T-cell (primary cell): Measurements from ENCODE around the gene LATS1. TPM values are rescaled to one million over a fixed set of nuclear protein-coding genes. Genes with fewer than 3 reads are reported as not detected.

ENCODE experiments used
- ATAC-seq, 4 experiments: fragments of 200-7000 bp in 3 of 4; fragments of 150-1000 bp in 1 of 4; cut with Tn5 transposase; replicated peaks in 1 of 4; 1 replicate in 3 of 4; 2 replicates in 1 of 4; pipeline ENCODE4 v1.10.0; 2021; ENCODE audit warnings: moderate library complexity in 3 of 4, mild to moderate bottlenecking in 2 of 4, moderate number of reproducible peaks in 1 of 4
- CTCF ChIA-PET, 2 donors: fragments of 300-600 bp; sonication (Branson Sonifier 250); formaldehyde crosslinking; loops; one replicate each; lab custom pipeline; 2022; ENCODE audit warnings: antibody characterized with exemption in 2 of 2; lab: Charles Lee
- POLR2A ChIA-PET, 2 donors: fragments of 300-600 bp; sonication (Branson Sonifier 250); formaldehyde crosslinking; loops; one replicate each; lab custom pipeline; 2022; ENCODE audit warnings: antibody characterized with exemption in 2 of 2; lab: Charles Lee
- DNase-seq, 35 experiments: peaks; one replicate each; pipeline versions ENCODE4 v3.0.0 to v3.0.0-alpha.2; 2013 to 2023
- H3K27ac ChIP-seq: one replicate; pipeline ENCODE4 v1.5.1; 2013; ENCODE audit warnings: low read length
- H3K27me3 ChIP-seq, 2 experiments: replicated peaks in 1 of 2; 1 replicate in 1 of 2; 2 replicates in 1 of 2; pipeline versions ENCODE4 v1.6.1 to v1.7.0; 2013; ENCODE audit warnings: low read length in 1 of 2, mixed read lengths in 1 of 2; ENCODE audit not compliant: control insufficient read depth in 2 of 2, insufficient read depth in 2 of 2; ENCODE audit errors: extremely low read depth in 1 of 2
- H3K36me3 ChIP-seq, 2 donors: 1 replicate in 1 of 2; 2 replicates in 1 of 2; pipeline versions ENCODE4 v1.6.1 to v1.7.0; 2013; ENCODE audit warnings: low read length in 1 of 2; ENCODE audit not compliant: control insufficient read depth in 2 of 2, insufficient read depth in 1 of 2; ENCODE audit errors: extremely low read depth in 1 of 2
- H3K4me1 ChIP-seq, 2 experiments: 1 replicate in 1 of 2; 2 replicates in 1 of 2; pipeline versions ENCODE4 v1.6.1 to v1.7.0; 2013; ENCODE audit warnings: low read length in 2 of 2, mixed read lengths in 1 of 2; ENCODE audit not compliant: insufficient read depth in 2 of 2, control insufficient read depth in 1 of 2; ENCODE audit errors: extremely low read depth in 1 of 2
- H3K4me3 ChIP-seq, 2 donors: 1 replicate in 1 of 2; 2 replicates in 1 of 2; pipeline versions ENCODE4 v1.5.1 to v1.7.0; 2013; ENCODE audit warnings: mild to moderate bottlenecking in 2 of 2, low read length in 1 of 2, moderate library complexity in 1 of 2; ENCODE audit not compliant: control insufficient read depth in 1 of 2; ENCODE audit errors: extremely low read depth in 1 of 2
- H3K9me3 ChIP-seq: 2 replicates; pipeline ENCODE4 v1.7.0; 2013
- H3K27ac Mint-ChIP-seq, 2 donors: one replicate each; pipeline ENCODE4 v1.8.0; 2020 to 2021; ENCODE audit warnings: mild to moderate bottlenecking in 2 of 2, mixed read lengths in 2 of 2
- H3K27me3 Mint-ChIP-seq, 2 donors: one replicate each; pipeline ENCODE4 v1.8.0; 2021 to 2022; ENCODE audit warnings: mixed read lengths in 2 of 2
- H3K36me3 Mint-ChIP-seq: one replicate; pipeline ENCODE4 v1.8.0; 2021; ENCODE audit warnings: mixed read lengths
- H3K4me1 Mint-ChIP-seq, 3 donors: one replicate each; pipeline ENCODE4 v1.8.0; 2020 to 2022; ENCODE audit warnings: mixed read lengths in 3 of 3, mild to moderate bottlenecking in 1 of 3
- H3K4me3 Mint-ChIP-seq, 3 donors: one replicate each; pipeline ENCODE4 v1.8.0; 2020 to 2022; ENCODE audit warnings: mild to moderate bottlenecking in 3 of 3, mixed read lengths in 3 of 3, moderate library complexity in 3 of 3
- H3K9me3 Mint-ChIP-seq, 3 donors: one replicate each; pipeline ENCODE4 v1.8.0; 2020 to 2022; ENCODE audit warnings: mixed read lengths in 3 of 3
- WGBS: methylation state at CpG from one replicate; pipeline ENCODE4 v1.1.5; 2013; ENCODE audit warnings: missing lambda C conversion rate; ENCODE audit not compliant: insufficient coverage; 5-methylcytosine and 5-hydroxymethylcytosine counted together
- total RNA-seq, 35 experiments: library from RNA in 6 of 35; stranded (reverse) in 6 of 35; fragments of 120-200 nt in 1 of 35; gene quantifications; one replicate each; pipeline versions ENCODE4 v1.2.1 to v1.2.4 and lab custom pipeline; 2013 to 2026

LATS1 gene
- total RNA-seq, 5 donors from 2014 or later (not counting 1 experiment from before 2014, with no cell fraction given), result 38.0 to 43.3 (median 39.2) TPM

- no peak overlapping the region for H3K4me3 ChIP-seq
- Mint-ChIP-seq H3K27ac (no peak overlapping the region), H3K36me3 (peaks cover 18% of the 10 kb centered on the region), H3K4me1 (peaks cover 22 to 24% (median 22%) of the 10 kb centered on the region in 3 donors), H3K27me3 (no peaks in the 10 kb centered on the region), H3K4me3 (no peak overlapping the region), H3K9me3 (no peaks in the 10 kb centered on the region)
- DNase-seq (no peak), ATAC-seq (no peak)
- WGBS, result 92% methylated on average over 3 of the region's 3 CpGs
- ChIA-PET CTCF (no interaction called here), POLR2A (no interaction called here)
- H3K36me3 ChIP-seq, result peaks cover 6 to 39% of the 10 kb centered on the region in 2 donors
- no peaks in the 10 kb centered on the region for H3K9me3 ChIP-seq
- no peak overlapping the region for H3K27ac ChIP-seq
- H3K27me3 ChIP-seq, result no peaks in the 10 kb centered on the region
- peaks cover 10 to 13% of the 10 kb centered on the region in 2 experiments for H3K4me1 ChIP-seq
Measured at GRCh38 chr6:149725785-149726184, 7.9 kb upstream of the LATS1 start.

- CTCF ChIA-PET, result interaction anchor here in 1 of 2 donors (0.5 to 1.2 kb wide), 3 partner anchors 21 to 77 kb away, joined by 3 to 4 read pairs (median 3); no protein-coding TSS in a partner anchor
- H3K4me1 ChIP-seq, result peaks cover 9 to 13% of the 10 kb centered on the region in 2 experiments
- peaks cover 9% of the 10 kb centered on the region for H3K36me3 Mint-ChIP-seq
- H3K27ac ChIP-seq, result no peak overlapping the region
- H3K4me3 ChIP-seq, result no peak overlapping the region
- no peaks in the 10 kb centered on the region for H3K27me3 ChIP-seq
- 66% methylated on average over 7 of the region's 10 CpGs for WGBS
- ATAC-seq, result peak; percentile 87 to 91 (median 90)
- H3K4me3 Mint-ChIP-seq, result no peak overlapping the region
- peak in 28 of 35 experiments; percentile 3 to 66 (median 26) for DNase-seq
- H3K9me3 ChIP-seq, result no peaks in the 10 kb centered on the region
- H3K27me3 Mint-ChIP-seq, result no peaks in the 10 kb centered on the region
- H3K9me3 Mint-ChIP-seq, result no peaks in the 10 kb centered on the region
- POLR2A ChIA-PET, result no interaction called here
- H3K27ac Mint-ChIP-seq, result peak overlapping the region in 1 of 2 donors; percentile 41
- peaks cover 0 to 22% of the 10 kb centered on the region in 2 donors for H3K36me3 ChIP-seq
- peaks cover 18 to 23% (median 19%) of the 10 kb centered on the region in 3 donors for H3K4me1 Mint-ChIP-seq
Measured at GRCh38 chr6:149723771-149724417, 6.0 kb upstream of the LATS1 start.

DNA sequence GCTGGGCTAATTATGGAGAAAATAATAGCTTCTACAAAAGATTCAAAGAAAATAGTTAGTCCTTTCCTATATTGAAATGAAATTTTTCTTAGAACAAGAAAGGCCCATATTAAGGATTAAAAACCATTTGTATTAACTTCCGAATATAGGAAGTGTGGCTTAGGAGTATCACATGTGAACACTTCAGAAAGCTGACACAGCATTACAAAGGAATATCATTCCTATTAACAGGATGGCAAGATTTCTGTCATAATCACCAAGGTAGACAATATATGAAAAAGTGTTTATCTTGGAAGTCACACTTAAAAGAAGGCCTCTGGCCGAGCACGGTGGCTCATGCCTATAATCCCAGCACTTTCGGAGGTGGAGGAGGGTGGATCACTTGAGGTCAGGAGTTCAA is 5.4 kb upstream of the LATS1 start:
- peaks cover 7 to 12% of the 10 kb centered on the region in 2 experiments for H3K4me1 ChIP-seq
- H3K9me3 ChIP-seq, result no peaks in the 10 kb centered on the region
- H3K9me3 Mint-ChIP-seq, result no peaks in the 10 kb centered on the region
- no peaks in the 10 kb centered on the region for H3K27me3 ChIP-seq
- DNase-seq (no peak), ATAC-seq (no peak)
- H3K4me3 ChIP-seq, result no peak overlapping the region
- no peak overlapping the region for H3K27ac Mint-ChIP-seq
- no peak overlapping the region for H3K27ac ChIP-seq
- H3K27me3 Mint-ChIP-seq, result no peaks in the 10 kb centered on the region
- H3K4me3 Mint-ChIP-seq, result no peak overlapping the region
- peaks cover 0 to 16% of the 10 kb centered on the region in 2 donors for H3K36me3 ChIP-seq
- no CpG with 5 or more reads among the region's 4 CpGs for WGBS
- ChIA-PET CTCF (interaction anchor here in 1 of 2 donors (0.5 to 0.7 kb wide), 2 partner anchors 24 to 76 kb away, joined by 3 to 4 read pairs; no protein-coding TSS in a partner anchor), POLR2A (interaction anchor here in 1 of 2 donors (0.6 kb wide), 1 partner anchor 24 kb away, joined by 3 read pairs; no protein-coding TSS in a partner anchor)
- H3K4me1 Mint-ChIP-seq, result peaks cover 17 to 23% (median 17%) of the 10 kb centered on the region in 3 donors
- peaks cover 9% of the 10 kb centered on the region for H3K36me3 Mint-ChIP-seq

DNA sequence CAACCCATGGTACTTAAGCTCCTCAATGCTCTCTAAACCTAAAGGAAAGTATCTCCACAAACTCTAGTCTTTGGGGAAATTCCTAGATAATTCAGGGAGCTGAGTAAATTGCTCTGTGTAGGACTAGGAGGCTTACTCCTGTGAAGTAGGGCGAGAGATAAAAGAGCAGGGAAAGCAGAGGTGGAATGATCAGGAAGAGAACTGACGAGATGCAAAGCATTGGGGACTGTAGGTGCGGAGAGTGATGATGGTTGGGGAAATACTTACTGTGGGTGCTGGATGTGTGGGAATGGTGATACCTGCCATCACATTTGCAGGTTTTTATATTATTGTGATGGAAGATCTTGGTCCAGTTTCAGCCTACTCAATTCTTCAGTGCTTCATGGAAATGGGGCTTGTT is 1.6 kb upstream of the LATS1 start:
- Histone ChIP-seq H3K4me3 (no peak overlapping the region), H3K36me3 (peaks cover 0 to 2% of the 10 kb centered on the region in 2 donors), H3K27me3 (no peaks in the 10 kb centered on the region), H3K27ac (no peak overlapping the region), H3K9me3 (no peaks in the 10 kb centered on the region), H3K4me1 (peaks cover 16 to 19% of the 10 kb centered on the region in 2 experiments)
- H3K9me3 Mint-ChIP-seq, result no peaks in the 10 kb centered on the region
- no peak for DNase-seq
- no peak for ATAC-seq
- CTCF ChIA-PET, result interaction anchor here in 1 of 2 donors (1.6 kb wide), 1 partner anchor 297 kb away, joined by 5 read pairs; no protein-coding TSS in a partner anchor
- H3K27me3 Mint-ChIP-seq, result no peaks in the 10 kb centered on the region
- H3K36me3 Mint-ChIP-seq, result peaks cover 3% of the 10 kb centered on the region
- WGBS, result 98% methylated on average over 3 of the region's 3 CpGs
- H3K4me3 Mint-ChIP-seq, result peak overlapping the region in 2 of 3 donors; percentile 27 to 37
- H3K27ac Mint-ChIP-seq, result peak overlapping the region in 1 of 2 donors; percentile 1
- POLR2A ChIA-PET, result interaction anchor here (0.6 to 2.3 kb wide), 4 partner anchors 15 to 29 kb away, joined by 3 to 9 read pairs (median 5); no protein-coding TSS in a partner anchor
- H3K4me1 Mint-ChIP-seq, result peaks cover 37 to 41% (median 38%) of the 10 kb centered on the region in 3 donors

DNA sequence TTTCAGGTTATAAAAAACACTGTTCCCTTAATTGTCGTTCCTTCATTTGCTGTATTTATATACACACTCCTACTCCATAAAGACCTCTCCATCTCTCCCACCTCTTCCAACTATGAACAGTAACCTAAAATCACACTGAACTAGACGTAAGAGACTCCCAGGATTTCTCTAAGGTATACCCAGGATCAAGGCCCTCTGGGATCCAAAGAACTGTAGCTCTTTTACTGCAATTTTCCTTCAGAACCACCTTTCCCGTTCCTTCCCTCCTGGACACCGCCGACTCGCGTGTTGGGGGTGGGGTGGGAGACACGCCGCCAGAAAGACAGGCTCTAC is 680 bp downstream of the LATS1 start:
- Histone ChIP-seq H3K27ac (peak overlapping the region; percentile 84), H3K27me3 (no peaks in the 10 kb centered on the region), H3K4me1 (peaks cover 19 to 22% of the 10 kb centered on the region in 2 experiments), H3K36me3 (peaks cover 0 to 2% of the 10 kb centered on the region in 2 donors), H3K9me3 (no peaks in the 10 kb centered on the region), H3K4me3 (peak overlapping the region; percentile 77 to 88)
- H3K27me3 Mint-ChIP-seq, result no peaks in the 10 kb centered on the region
- 0% methylated on average over 3 of the region's 9 CpGs for WGBS
- POLR2A ChIA-PET, result interaction anchor here (0.6 to 2.3 kb wide), 5 partner anchors 13 to 32 kb away, joined by 3 to 8 read pairs (median 6); partner anchors contain the start of gene PCMT1 (in 1 of the 2)
- CTCF ChIA-PET, result interaction anchor here in 1 of 2 donors (0.6 to 1.9 kb wide), 5 partner anchors 12 to 233 kb away, joined by 3 to 16 read pairs (median 5); partner anchors contain the start of genes NUP43, PPIL4 and ZC3H12D
- H3K9me3 Mint-ChIP-seq, result no peaks in the 10 kb centered on the region
- H3K36me3 Mint-ChIP-seq, result peaks cover 2% of the 10 kb centered on the region
- peak overlapping the region; percentile 89 to 95 for H3K27ac Mint-ChIP-seq
- no peak for DNase-seq
- peak overlapping the region; percentile 94 to 97 (median 96) for H3K4me3 Mint-ChIP-seq
- peaks cover 40 to 52% (median 41%) of the 10 kb centered on the region in 3 donors for H3K4me1 Mint-ChIP-seq
- ATAC-seq, result no peak
